HepG2 (cell line): Measurements from ENCODE around the gene SYDE2. TPM values are rescaled to one million over a fixed set of nuclear protein-coding genes. Genes with fewer than 3 reads are reported as not detected.

Source experiments
- ATAC-seq: fragments of 200-7000 bp; cut with Tn5 transposase; 3 replicates; pipeline ENCODE4 v1.9.1; 2020; ENCODE audit warnings: mild to moderate bottlenecking, moderate library complexity
- BruUV-seq: library from RNA; stranded (reverse); fragments of 400-500 nt; replicated peaks from 2 replicates; lab custom pipeline; 2021; lab: Mats Ljungman, UMichigan
- CTCF ChIA-PET: fragments of 300-600 bp; formaldehyde crosslinking; extraction: SDS; loops from one replicate; lab custom pipeline; 2021; ENCODE audit warnings: low total read pairs, inconsistent platforms, low intra/inter-chr PET ratio; lab: Yijun Ruan, JAX
- POLR2A ChIA-PET: fragments of 350-600 bp; sonication (Branson Sonifier 250); formaldehyde crosslinking; loops from one replicate; lab custom pipeline; 2020; ENCODE audit warnings: antibody characterized with exemption, inconsistent platforms; lab: Yijun Ruan, JAX
- DNase-seq: peaks from one replicate; pipeline ENCODE4 v3.0.0-alpha.2; 2015; ENCODE audit warnings: low spot score
- FAIRE-seq: peaks from 3 replicates; lab custom pipeline; 2011; peaks lifted over from hg19 to GRCh38; lab: Jason Lieb, UNC
- H2AFZ ChIP-seq: one replicate; pipeline ENCODE4 v1.6.1; 2011; ENCODE audit warnings: low read length, inconsistent platforms
- H3K27ac ChIP-seq: fragments of 300-600 bp; 3 replicates; pipeline ENCODE4 v1.8.0; 2011; ENCODE audit warnings: mixed run types, mild to moderate bottlenecking, mixed read lengths, low read length, inconsistent platforms; ENCODE audit not compliant: insufficient read depth; ENCODE audit errors: extremely low read length
- H3K27me3 ChIP-seq, 2 experiments: fragments of 200-600 bp in 1 of 2; 2 replicates in 1 of 2; 3 replicates in 1 of 2; pipeline versions ENCODE4 v1.6.0 to v1.8.0; 2011; ENCODE audit warnings: low read length in 2 of 2, mild to moderate bottlenecking in 2 of 2, moderate library complexity in 2 of 2, inconsistent platforms in 1 of 2; ENCODE audit not compliant: insufficient read depth in 2 of 2, control insufficient read depth in 1 of 2
- H3K36me3 ChIP-seq, 2 experiments: fragments of 200-600 bp in 1 of 2; replicated peaks in 1 of 2; 2 replicates in 1 of 2; 3 replicates in 1 of 2; pipeline versions ENCODE4 v1.5.1 to v1.8.0; 2011; ENCODE audit warnings: low read length in 2 of 2, inconsistent platforms in 1 of 2; ENCODE audit not compliant: insufficient read depth in 2 of 2, control insufficient read depth in 1 of 2
- H3K4me1 ChIP-seq: 2 replicates; pipeline ENCODE4 v1.5.1; 2012; ENCODE audit warnings: low read length, inconsistent platforms; ENCODE audit not compliant: insufficient read depth
- H3K4me2 ChIP-seq: 2 replicates; pipeline ENCODE4 v1.6.0; 2011; ENCODE audit warnings: low read depth, low read length, inconsistent platforms
- H3K4me3 ChIP-seq, 3 experiments: fragments of 200-600 bp in 1 of 3; sonication (generic), shearing (Covaris generic) in 1 of 3; replicated peaks in 1 of 3; 2 replicates each; pipeline ENCODE4 v1.5.1; 2011 to 2016; ENCODE audit warnings: low read length in 3 of 3, inconsistent platforms in 2 of 3, low read depth in 2 of 3, mild to moderate bottlenecking in 2 of 3, control low read depth in 1 of 3, mixed read lengths in 1 of 3; ENCODE audit not compliant: insufficient read depth in 1 of 3
- H3K79me2 ChIP-seq: one replicate; pipeline ENCODE4 v1.6.1; 2011; ENCODE audit warnings: low read length, inconsistent platforms; ENCODE audit not compliant: insufficient read depth
- H3K9ac ChIP-seq: 2 replicates; pipeline ENCODE4 v1.6.0; 2011; ENCODE audit warnings: mild to moderate bottlenecking, low read depth, low read length, inconsistent platforms; ENCODE audit not compliant: insufficient read depth
- H3K9me3 ChIP-seq: 2 replicates; pipeline ENCODE4 v1.5.1; 2012; ENCODE audit warnings: mild to moderate bottlenecking, low read length
- H4K20me1 ChIP-seq: 2 replicates; pipeline ENCODE4 v1.6.0; 2011; ENCODE audit warnings: inconsistent platforms, mild to moderate bottlenecking, low read length, moderate library complexity; ENCODE audit not compliant: insufficient read depth
- CENPX ChIP-seq: sonication (generic); formaldehyde crosslinking; IDR thresholded peaks from 2 replicates; pipeline ENCODE4 v1.9.0; 2021; ENCODE audit warnings: mild to moderate bottlenecking, missing genetic modification reagents, moderate library complexity
- HNRNPLL ChIP-seq: fragments of 200-400 bp; formaldehyde crosslinking; IDR thresholded peaks from 2 replicates; pipeline ENCODE4 v1.6.1; 2017; ENCODE audit warnings: mild to moderate bottlenecking, low read depth, low read length; ENCODE audit not compliant: poor library complexity, severe bottlenecking
- SCMH1 ChIP-seq: sonication (generic); formaldehyde crosslinking; IDR thresholded peaks from 2 replicates; pipeline ENCODE4 v1.9.0; 2021; ENCODE audit warnings: missing genetic modification reagents, mild to moderate bottlenecking, borderline replicate concordance
- WGBS: methylation state at CpG from one replicate; pipeline ENCODE4 v1.1.6; 2017; ENCODE audit warnings: low lambda C conversion rate; 5-methylcytosine and 5-hydroxymethylcytosine counted together
- in situ Hi-C: cut with HindIII; loops from 2 replicates; pipeline ENCODE4 v1.10.0; 2017; ENCODE audit warnings: low pct_unique_long_range_greater_than_20kb; ENCODE audit not compliant: extremely low pct_ligation_motif_present
- intact Hi-C: fragments of 100-400 bp; cut with micrococcal nuclease; formaldehyde crosslinking; loops from one replicate; pipeline ENCODE4 v1.10.0; 2022; ENCODE audit not compliant: unreplicated experiment
- polyA plus RNA-seq, 8 experiments: library from polyadenylated mRNA; depleted of rRNA in 3 of 8; stranded (reverse) in 7 of 8; unstranded in 1 of 8; fragments of >200 nt; fragmentation: Illumina TruSeq in 4 of 8; extraction: Trizol in 4 of 8; gene quantifications; 2 replicates each; pipeline versions ENCODE4 v1.2.1 to v1.2.3, GENCODE V29; 2011 to 2016; ENCODE audit warnings: low read depth in 4 of 8, missing spikeins in 1 of 8, mixed read lengths in 1 of 8; ENCODE audit not compliant: insufficient read depth in 1 of 8
- total RNA-seq, 5 experiments: library from RNA; depleted of rRNA; stranded (reverse); fragments of >200 nt; fragmentation: Illumina TruSeq; extraction: Trizol; gene quantifications; 2 replicates each; pipeline ENCODE4 v1.2.3, GENCODE V29; 2016; ENCODE audit warnings: low read depth in 1 of 5

The SYDE2 gene
- total and polyA plus RNA-seq, 2 of the 13 experiments (the other 11 are each of a cell fraction or from before 2014, with no cell fraction given), result 1.8 to 5.3 TPM

DNA sequence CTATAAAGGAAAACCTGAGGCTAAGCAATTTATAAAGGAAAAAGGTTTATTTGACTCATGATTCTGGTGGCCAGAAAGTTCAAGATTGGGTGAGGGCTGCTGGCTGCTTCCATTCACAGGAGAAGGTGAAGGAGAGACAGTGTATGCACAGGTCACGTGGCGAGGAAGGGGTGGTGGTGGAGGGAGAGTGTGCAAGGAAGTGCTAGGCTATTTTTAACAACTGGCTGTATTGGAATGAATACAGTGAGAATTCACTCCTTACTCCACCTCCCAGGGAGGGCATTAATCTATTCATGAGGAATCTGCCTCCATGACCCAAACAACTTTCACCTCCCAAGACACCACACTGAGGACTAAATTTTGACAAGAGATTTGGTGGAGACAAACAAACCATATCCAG lies 51.0 kb downstream of the SYDE2 start:
- WGBS, result 93% methylated on average over 2 of the region's 2 CpGs
- in situ Hi-C loops, result no loop called here
- H3K9ac ChIP-seq, result no peak overlapping the region
- no peaks in the 10 kb centered on the region for H3K36me3 ChIP-seq
- DNase-seq (no peak), FAIRE-seq (no peak)
- no TSS peak for BruUV-seq
- no peaks in the 10 kb centered on the region for H4K20me1 ChIP-seq
- TF ChIP-seq CENPX (no peak), HNRNPLL (no peak)
- TF ChIP-seq, all 625 proteins: peak for 0
- H3K27ac ChIP-seq, result no peak overlapping the region
- intact Hi-C loops, result no loop called here
- no peaks in the 10 kb centered on the region for H3K27me3 ChIP-seq
- H3K79me2 ChIP-seq, result no peaks in the 10 kb centered on the region
- H3K4me1 ChIP-seq, result peaks cover 5% of the 10 kb centered on the region; the same call in 1 of the 2 replicates
- no peak overlapping the region for H3K4me2 ChIP-seq
- POLR2A ChIA-PET, result no interaction called here
- H3K4me3 ChIP-seq, result no peak overlapping the region
- ATAC-seq, result no peak
- CTCF ChIA-PET, result no interaction called here
- H2AFZ ChIP-seq, result no peak overlapping the region
- H3K9me3 ChIP-seq, result no peaks in the 10 kb centered on the region

DNA sequence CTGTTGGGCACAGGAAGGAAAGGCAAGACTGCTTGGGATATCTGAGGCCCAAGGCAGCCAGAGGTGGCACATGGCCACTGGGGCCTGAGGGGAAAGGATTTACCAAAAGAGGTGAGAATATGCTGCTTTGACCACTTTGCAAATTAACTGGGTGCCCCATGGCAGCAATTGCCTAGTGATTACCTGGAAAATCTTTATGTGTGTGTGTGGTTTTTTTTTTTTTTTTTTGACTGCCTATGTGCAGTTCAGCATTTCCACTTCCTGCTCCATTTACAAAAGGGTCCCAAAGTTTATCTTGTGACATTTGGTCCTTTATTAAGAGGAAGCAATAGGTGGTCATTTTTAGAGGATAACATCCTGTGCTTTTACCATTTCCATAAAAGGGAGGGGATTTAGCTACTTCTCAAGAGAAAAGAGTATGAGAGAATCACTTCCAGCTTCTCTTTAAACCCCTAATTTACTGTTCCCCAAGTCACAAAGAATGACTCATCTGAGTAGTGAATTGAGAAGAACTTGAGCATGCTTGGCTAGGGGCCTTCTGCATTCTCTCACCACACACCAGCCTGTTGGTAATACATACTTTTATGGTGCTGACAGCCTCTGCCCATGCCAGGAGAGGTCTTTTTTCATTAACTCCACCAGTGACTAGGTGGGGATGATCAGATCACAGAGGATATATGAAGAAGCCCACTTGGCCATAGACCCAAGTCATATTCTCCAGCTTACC lies 52.1 kb downstream of the SYDE2 start:
- no peak for FAIRE-seq
- in situ Hi-C loops, result no loop called here
- TF ChIP-seq SCMH1 (CRISPR knock-in tag), result no peak

More for the DNA sequence above, 52.1 kb downstream of the SYDE2 start:
- Histone ChIP-seq H3K27ac (no peak overlapping the region), H3K9ac (no peak overlapping the region), H3K4me3 (no peak overlapping the region), H3K27me3 (no peaks in the 10 kb centered on the region), H4K20me1 (no peaks in the 10 kb centered on the region), H3K79me2 (no peaks in the 10 kb centered on the region), H3K4me1 (peaks cover 15% of the 10 kb centered on the region), H3K36me3 (no peaks in the 10 kb centered on the region), H3K4me2 (no peak overlapping the region), H3K9me3 (no peaks in the 10 kb centered on the region), H2AFZ (no peak overlapping the region)
- ATAC-seq (no peak), DNase-seq (no peak)
- POLR2A ChIA-PET, result no interaction called here
- no TSS peak for BruUV-seq
- intact Hi-C loops, result no loop called here
- CTCF ChIA-PET, result no interaction called here
